B cell (primary cell): ENCODE data around the gene MANBA. TPM values are rescaled to one million over a fixed set of nuclear protein-coding genes. Genes with fewer than 3 reads are reported as not detected.

Experiments
- ATAC-seq: fragments of 200-7000 bp; cut with Tn5 transposase; one replicate; pipeline ENCODE4 v1.10.0; 2021; ENCODE audit warnings: low read depth, mild to moderate bottlenecking, moderate number of reproducible peaks, moderate library complexity
- CTCF ChIA-PET: fragments of 350-600 bp; sonication (Branson Sonifier 250); formaldehyde crosslinking; loops from one replicate; lab custom pipeline; 2021; ENCODE audit warnings: antibody characterized with exemption, inconsistent platforms; lab: Charles Lee
- POLR2A ChIA-PET: fragments of 350-600 bp; sonication (Branson Sonifier 250); formaldehyde crosslinking; loops from one replicate; lab custom pipeline; 2021; ENCODE audit warnings: antibody characterized with exemption; lab: Charles Lee
- DNase-seq: peaks from one replicate; pipeline ENCODE4 v3.0.0; 2013
- H2AFZ ChIP-seq: 2 replicates; pipeline ENCODE4 v1.6.1; 2012; ENCODE audit warnings: mild to moderate bottlenecking, low read depth, low read length; ENCODE audit not compliant: insufficient read depth, poor library complexity, severe bottlenecking
- H3K27ac ChIP-seq, 2 donors: 1 replicate in 1 of 2; 2 replicates in 1 of 2; pipeline ENCODE4 v1.5.1; 2012 to 2013; ENCODE audit warnings: low read length in 2 of 2, mild to moderate bottlenecking in 2 of 2, moderate library complexity in 1 of 2
- H3K27me3 ChIP-seq, 4 experiments: fragments of 200-600 bp in 1 of 4; sonication (generic) in 1 of 4; replicated peaks in 1 of 4; 1 replicate in 2 of 4; 2 replicates in 2 of 4; pipeline versions ENCODE4 v1.6.1 to v1.7.0; 2013 to 2016; ENCODE audit warnings: low read length in 3 of 4, mild to moderate bottlenecking in 2 of 4, mixed read lengths in 1 of 4, moderate library complexity in 1 of 4; ENCODE audit not compliant: insufficient read depth in 4 of 4, control insufficient read depth in 3 of 4; ENCODE audit errors: control extremely low read depth in 1 of 4
- H3K36me3 ChIP-seq, 2 experiments: replicated peaks in 1 of 2; 1 replicate in 1 of 2; 2 replicates in 1 of 2; pipeline versions ENCODE4 v1.6.1 to v1.7.1; 2013; ENCODE audit warnings: low read length in 1 of 2; ENCODE audit not compliant: insufficient read depth in 2 of 2, control insufficient read depth in 1 of 2; ENCODE audit errors: control extremely low read depth in 1 of 2, extremely low read depth in 1 of 2
- H3K4me1 ChIP-seq, 2 donors: fragments of 200-600 bp in 1 of 2; sonication (generic) in 1 of 2; 1 replicate in 1 of 2; 2 replicates in 1 of 2; pipeline versions ENCODE4 v1.5.1 to v1.6.1; 2013 to 2017; ENCODE audit warnings: low read length in 2 of 2; ENCODE audit not compliant: control insufficient read depth in 2 of 2, insufficient read depth in 2 of 2
- H3K4me2 ChIP-seq: replicated peaks from 2 replicates; pipeline ENCODE3; 2012; ENCODE audit warnings: mild to moderate bottlenecking, low read depth, low read length; ENCODE audit not compliant: poor library complexity, severe bottlenecking
- H3K4me3 ChIP-seq, 5 experiments: fragments of 200-600 bp in 1 of 5; sonication (generic) in 1 of 5; 1 replicate in 3 of 5; 2 replicates in 2 of 5; pipeline versions ENCODE4 v1.5.1 to v1.7.0; 2011 to 2016; ENCODE audit warnings: low read length in 4 of 5, mild to moderate bottlenecking in 4 of 5, low read depth in 2 of 5, control low read depth in 1 of 5, moderate library complexity in 1 of 5; ENCODE audit not compliant: insufficient read depth in 1 of 5; ENCODE audit errors: control extremely low read depth in 1 of 5, extremely low read depth in 1 of 5
- H3K79me2 ChIP-seq: fragments of 200-600 bp; sonication (generic); one replicate; pipeline ENCODE4 v1.6.0; 2016; ENCODE audit warnings: low read length; ENCODE audit not compliant: control insufficient read depth, insufficient read depth
- H3K9ac ChIP-seq: fragments of 200-600 bp; sonication (generic); 2 replicates; pipeline ENCODE4 v1.6.1; 2017; ENCODE audit warnings: mild to moderate bottlenecking, low read length, moderate library complexity
- H3K9me3 ChIP-seq, 3 donors: one replicate each; pipeline versions ENCODE4 v1.6.1 to v1.7.1; 2013; ENCODE audit warnings: low read length in 2 of 3; ENCODE audit not compliant: control insufficient read depth in 2 of 3, insufficient read depth in 1 of 3; ENCODE audit errors: control extremely low read depth in 1 of 3
- H4K20me1 ChIP-seq: 2 replicates; pipeline ENCODE4 v1.6.0; 2012; ENCODE audit warnings: mild to moderate bottlenecking, low read length; ENCODE audit not compliant: insufficient read depth, control insufficient read depth, poor library complexity, severe bottlenecking
- H3K27ac Mint-ChIP-seq: one replicate; pipeline ENCODE4 v1.8.0; 2021; ENCODE audit warnings: mixed read lengths
- H3K27me3 Mint-ChIP-seq: one replicate; pipeline ENCODE4 v1.8.0; 2021; ENCODE audit warnings: mixed read lengths
- H3K4me1 Mint-ChIP-seq: one replicate; pipeline ENCODE4 v1.8.0; 2021; ENCODE audit warnings: mixed read lengths
- H3K4me3 Mint-ChIP-seq: one replicate; pipeline ENCODE4 v1.8.0; 2021; ENCODE audit warnings: mixed read lengths
- H3K9me3 Mint-ChIP-seq: one replicate; pipeline ENCODE4 v1.8.0; 2022; ENCODE audit warnings: mixed read lengths; ENCODE audit not compliant: insufficient read depth
- EZH2 ChIP-seq: IDR thresholded peaks from 2 replicates; pipeline ENCODE4 v1.6.1; 2012; ENCODE audit warnings: borderline replicate concordance, low read depth, mild to moderate bottlenecking, moderate library complexity, low read length; ENCODE audit not compliant: insufficient read depth, poor library complexity, severe bottlenecking
- WGBS: methylation state at CpG from one replicate; pipeline ENCODE4 v1.1.5; 2013; ENCODE audit warnings: missing lambda C conversion rate; ENCODE audit not compliant: insufficient coverage; 5-methylcytosine and 5-hydroxymethylcytosine counted together
- intact Hi-C: fragments of 100-400 bp; cut with micrococcal nuclease; formaldehyde crosslinking; loops from one replicate; pipeline ENCODE4 v1.10.0; 2022
- polyA plus RNA-seq: library from polyadenylated mRNA; depleted of rRNA; stranded (reverse); fragments of >200 nt; gene quantifications from 2 replicates; pipeline ENCODE4 v1.2.3, GENCODE V29; 2012
- total RNA-seq, 2 donors: library from RNA; stranded (reverse); fragments of 120-200 nt in 1 of 2; gene quantifications; 1 replicate in 1 of 2; 2 replicates in 1 of 2; pipeline versions ENCODE4 v1.2.3 to v1.2.4, GENCODE V29; 2013 to 2022
- TF ChIP-seq, protein P1 (sequence below): fragments of 200-600 bp; IDR thresholded peaks from one replicate; pipeline ENCODE4 v1.8.0; 2022; ENCODE audit warnings: antibody characterized with exemption, mild to moderate bottlenecking

MANBA gene
- total and polyA plus RNA-seq, 2 donors (not counting 1 experiment from before 2014, with no cell fraction given), result 91.6 to 119 TPM

- Mint-ChIP-seq H3K9me3 (no peaks in the 10 kb centered on the region), H3K27ac (no peak overlapping the region), H3K27me3 (no peaks in the 10 kb centered on the region), H3K4me3 (no peak overlapping the region), H3K4me1 (no peaks in the 10 kb centered on the region)
- 100% methylated on average over 2 of the region's 4 CpGs for WGBS
- no peak for TF ChIP-seq EZH2
- TF ChIP-seq, protein P1, sequence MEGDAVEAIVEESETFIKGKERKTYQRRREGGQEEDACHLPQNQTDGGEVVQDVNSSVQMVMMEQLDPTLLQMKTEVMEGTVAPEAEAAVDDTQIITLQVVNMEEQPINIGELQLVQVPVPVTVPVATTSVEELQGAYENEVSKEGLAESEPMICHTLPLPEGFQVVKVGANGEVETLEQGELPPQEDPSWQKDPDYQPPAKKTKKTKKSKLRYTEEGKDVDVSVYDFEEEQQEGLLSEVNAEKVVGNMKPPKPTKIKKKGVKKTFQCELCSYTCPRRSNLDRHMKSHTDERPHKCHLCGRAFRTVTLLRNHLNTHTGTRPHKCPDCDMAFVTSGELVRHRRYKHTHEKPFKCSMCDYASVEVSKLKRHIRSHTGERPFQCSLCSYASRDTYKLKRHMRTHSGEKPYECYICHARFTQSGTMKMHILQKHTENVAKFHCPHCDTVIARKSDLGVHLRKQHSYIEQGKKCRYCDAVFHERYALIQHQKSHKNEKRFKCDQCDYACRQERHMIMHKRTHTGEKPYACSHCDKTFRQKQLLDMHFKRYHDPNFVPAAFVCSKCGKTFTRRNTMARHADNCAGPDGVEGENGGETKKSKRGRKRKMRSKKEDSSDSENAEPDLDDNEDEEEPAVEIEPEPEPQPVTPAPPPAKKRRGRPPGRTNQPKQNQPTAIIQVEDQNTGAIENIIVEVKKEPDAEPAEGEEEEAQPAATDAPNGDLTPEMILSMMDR, result no peak
- ChIA-PET CTCF (no interaction called here), POLR2A (no interaction called here)
- no peaks in the 10 kb centered on the region for H3K27me3 ChIP-seq
- H3K27ac ChIP-seq, result no peak overlapping the region
- H2AFZ ChIP-seq, result no peak overlapping the region
- peaks cover 0 to 3% of the 10 kb centered on the region in 2 donors for H3K4me1 ChIP-seq
- no peaks in the 10 kb centered on the region for H4K20me1 ChIP-seq
- ATAC-seq (no peak), DNase-seq (no peak)
- intact Hi-C loops, result no loop called here
- H3K4me3 ChIP-seq, result no peak overlapping the region
- H3K79me2 ChIP-seq, result no peaks in the 10 kb centered on the region
- no peak overlapping the region for H3K4me2 ChIP-seq
- no peaks in the 10 kb centered on the region for H3K36me3 ChIP-seq
- H3K9ac ChIP-seq, result no peak overlapping the region
- H3K9me3 ChIP-seq, result peaks cover 0 to 1% (median 0%) of the 10 kb centered on the region in 3 donors
Observed at GRCh38 chr4:102779204-102779603, 18.4 kb upstream of the MANBA start.

DNA sequence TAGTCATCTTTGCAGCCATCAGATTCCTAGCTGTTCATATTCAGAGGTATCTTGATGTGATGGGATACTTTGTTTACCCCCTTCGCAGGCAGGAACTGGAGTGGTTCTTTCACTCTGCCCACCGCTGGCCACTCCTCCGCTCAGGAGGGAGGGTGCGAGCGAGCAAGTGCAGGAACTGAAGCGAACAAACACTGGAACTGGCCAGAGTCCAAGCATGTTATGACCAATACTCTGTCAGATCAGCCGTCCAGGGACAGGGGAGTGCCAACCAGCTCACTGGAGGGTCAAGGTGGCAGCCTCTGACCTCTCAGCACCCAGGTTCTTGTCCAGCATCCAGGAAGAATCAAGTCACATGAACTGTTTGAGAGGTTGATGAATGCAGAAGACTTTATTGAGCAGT, 18.0 kb upstream of the MANBA start:
- H3K4me2 ChIP-seq, result no peak overlapping the region
- H3K27ac ChIP-seq, result no peak overlapping the region
- no peaks in the 10 kb centered on the region for H3K27me3 Mint-ChIP-seq
- peaks cover 0 to 1% (median 0%) of the 10 kb centered on the region in 3 donors for H3K9me3 ChIP-seq
- ChIA-PET CTCF (no interaction called here), POLR2A (interaction anchor here (0.6 kb wide), 1 partner anchor 72 kb away, joined by 3 read pairs; no protein-coding TSS in a partner anchor)
- ATAC-seq (no peak), DNase-seq (no peak)
- no peaks in the 10 kb centered on the region for H3K9me3 Mint-ChIP-seq
- 99% methylated on average over 7 of the region's 7 CpGs for WGBS
- H3K4me1 ChIP-seq, result peaks cover 0 to 3% of the 10 kb centered on the region in 2 donors
- no peaks in the 10 kb centered on the region for H3K36me3 ChIP-seq
- no peaks in the 10 kb centered on the region for H3K4me1 Mint-ChIP-seq
- TF ChIP-seq, protein P1, result no peak
- no peak for TF ChIP-seq EZH2
- no peak overlapping the region for H2AFZ ChIP-seq
- no peak overlapping the region for H3K4me3 ChIP-seq
- no peak overlapping the region for H3K27ac Mint-ChIP-seq
- no peak overlapping the region for H3K4me3 Mint-ChIP-seq
- H3K79me2 ChIP-seq, result no peaks in the 10 kb centered on the region
- no peaks in the 10 kb centered on the region for H3K27me3 ChIP-seq
- H3K9ac ChIP-seq, result no peak overlapping the region
- no peaks in the 10 kb centered on the region for H4K20me1 ChIP-seq
- intact Hi-C loops, result no loop called here
